Activated naive CD4-positive, alpha-beta T cell treated with anti-CD3 and anti-CD28 coated beads, Interleukin-2, amount 50 U/mL, for 16 hours (primary cell): ENCODE measurements around the gene NCK2.

Source experiments
- DNase-seq: peaks from one replicate; pipeline ENCODE4 v3.0.0-alpha.2; 2020

Gene NCK2

DNA sequence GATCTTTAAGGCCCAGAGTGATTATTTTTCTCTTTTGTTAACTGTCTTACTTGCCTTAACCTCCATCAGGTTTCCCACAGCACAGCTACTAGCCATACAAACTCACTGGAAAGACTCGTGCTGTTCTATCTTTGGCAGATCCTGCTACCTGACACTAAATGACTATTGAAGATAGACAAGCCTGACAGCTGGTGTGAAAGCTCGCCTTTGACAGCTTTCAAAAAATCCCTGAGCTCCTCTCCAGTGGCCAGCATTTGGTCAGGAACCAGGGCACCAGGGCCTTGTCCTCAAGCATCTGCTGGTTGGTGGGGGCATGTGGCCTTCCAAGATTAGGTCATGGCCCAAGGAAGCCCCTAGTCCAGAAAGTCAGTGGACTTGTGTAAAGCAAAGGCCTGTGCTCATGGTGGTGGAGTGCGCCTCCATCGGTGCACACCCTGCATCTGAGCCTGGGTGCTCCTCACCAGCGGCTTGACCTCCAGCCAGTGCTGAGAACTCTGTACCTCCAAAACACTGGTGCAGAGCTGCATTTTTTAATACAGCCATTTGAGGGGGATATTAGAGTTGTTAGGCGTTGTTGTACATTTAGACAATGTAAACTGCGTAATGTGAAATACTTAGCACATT, 158.5 kb downstream of the NCK2 start:
- DNase-seq, result no peak

DNA sequence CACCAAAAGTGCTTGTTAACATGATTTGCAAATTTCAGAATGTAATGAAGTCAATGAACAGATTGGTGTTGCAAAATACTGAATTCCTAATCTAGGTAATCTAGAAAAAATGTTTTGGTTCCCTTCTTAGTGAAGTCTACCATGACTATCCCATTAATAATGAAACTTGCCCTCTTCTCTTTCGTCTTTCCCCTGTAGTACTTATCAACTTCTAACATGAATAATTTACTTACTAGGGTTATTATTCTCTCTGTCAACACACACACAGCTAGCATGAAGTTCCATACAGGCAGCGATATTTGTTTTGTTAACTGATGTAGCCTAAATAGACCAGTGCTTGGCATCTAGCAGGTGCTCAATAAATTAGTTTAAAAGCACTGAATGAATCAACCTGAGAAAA, 160.2 kb downstream of the NCK2 start:
- no peak for DNase-seq

DNA sequence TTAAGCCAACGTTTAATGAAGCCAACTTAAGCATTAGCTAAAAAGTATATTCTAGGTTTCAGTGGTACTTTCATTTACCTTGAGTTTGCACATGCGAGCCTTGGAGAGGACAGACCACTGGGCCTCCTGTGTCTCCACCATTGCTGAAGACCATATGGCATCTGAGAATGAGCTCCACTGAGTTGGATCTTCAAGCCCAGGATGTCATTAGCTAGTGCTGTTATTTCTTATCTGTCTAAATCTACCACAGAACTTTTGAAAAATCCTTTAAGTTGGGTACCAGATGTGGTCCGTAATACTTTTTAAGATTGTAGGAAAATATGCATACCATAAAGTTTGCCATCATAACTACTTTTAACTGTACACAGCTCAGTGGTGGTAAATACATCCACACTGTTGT, 161.8 kb downstream of the NCK2 start:
- no peak for DNase-seq

DNA sequence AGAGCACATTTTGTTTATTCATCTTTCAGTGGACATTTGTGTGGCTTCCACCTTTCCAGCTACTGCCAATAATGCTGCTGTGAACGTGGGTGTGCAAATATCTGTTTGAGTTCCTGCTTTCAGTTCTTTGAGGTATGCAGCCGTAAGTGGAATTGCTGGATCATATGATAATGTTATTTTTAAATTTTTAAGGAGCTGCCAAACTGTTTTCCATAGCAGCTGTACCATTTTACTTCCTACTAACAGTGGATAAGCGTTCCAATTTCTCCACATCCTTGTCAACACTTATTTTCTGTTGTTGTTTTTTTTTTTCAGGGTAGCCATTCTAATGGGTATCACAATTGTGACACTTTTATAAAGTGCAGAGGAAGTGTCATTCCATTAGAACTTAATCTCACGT, 162.5 kb downstream of the NCK2 start:
- no peak for DNase-seq

DNA sequence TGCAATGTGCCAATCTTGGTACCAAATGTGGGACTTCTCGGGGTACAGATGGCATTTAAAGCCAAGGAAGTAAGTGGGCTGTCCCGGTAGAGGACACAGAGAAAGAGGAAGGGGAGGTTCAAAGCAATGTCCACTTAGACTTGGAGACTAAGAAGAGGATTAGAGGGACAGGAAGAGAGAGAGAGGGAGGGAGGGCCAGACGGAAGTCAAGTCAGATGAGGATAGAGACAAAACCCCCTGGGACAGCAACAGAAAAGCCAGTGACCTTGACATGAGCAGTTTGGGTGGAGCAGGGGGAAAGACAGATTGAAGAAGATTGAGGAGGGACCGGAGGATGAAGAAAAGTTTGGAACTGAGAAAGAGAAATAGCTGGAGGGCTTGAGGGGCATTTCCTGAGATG, 164.5 kb downstream of the NCK2 start:
- DNase-seq, result no peak

DNA sequence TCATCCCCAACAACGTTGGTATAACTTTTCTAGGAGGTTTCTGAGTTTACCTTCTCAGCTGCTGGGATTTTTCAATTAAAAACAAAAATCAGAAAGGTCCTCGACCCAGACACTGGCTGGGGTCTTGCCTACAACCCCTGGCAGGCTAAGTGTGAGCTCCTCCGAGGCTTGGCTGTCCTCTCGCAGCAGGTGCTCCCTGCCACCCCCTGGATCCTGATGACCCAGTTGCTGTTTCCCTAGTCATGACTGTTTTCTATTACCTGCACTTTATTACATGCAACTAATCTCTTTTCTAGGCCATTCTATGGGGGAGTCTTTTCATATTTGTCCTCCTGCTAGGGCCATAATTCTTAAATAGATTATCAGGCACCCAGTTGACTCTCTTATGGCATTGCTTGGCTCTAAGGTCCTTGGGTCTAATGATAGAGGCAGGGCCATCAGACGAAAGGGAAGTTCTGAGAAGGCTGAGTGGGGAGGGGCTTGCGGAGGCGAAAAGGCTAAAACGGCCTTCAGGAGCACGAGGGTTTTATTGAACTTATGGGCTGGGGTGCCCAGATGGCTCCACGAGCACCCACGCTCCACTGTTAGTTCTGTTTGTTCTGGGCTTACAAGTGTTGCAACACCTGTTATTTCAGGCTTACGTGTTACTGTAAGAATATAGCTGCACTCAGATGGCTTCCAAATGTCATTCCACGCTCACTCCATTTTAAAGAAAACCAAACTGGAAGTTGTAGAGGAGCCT, 166.0 kb downstream of the NCK2 start:
- no peak for DNase-seq

DNA sequence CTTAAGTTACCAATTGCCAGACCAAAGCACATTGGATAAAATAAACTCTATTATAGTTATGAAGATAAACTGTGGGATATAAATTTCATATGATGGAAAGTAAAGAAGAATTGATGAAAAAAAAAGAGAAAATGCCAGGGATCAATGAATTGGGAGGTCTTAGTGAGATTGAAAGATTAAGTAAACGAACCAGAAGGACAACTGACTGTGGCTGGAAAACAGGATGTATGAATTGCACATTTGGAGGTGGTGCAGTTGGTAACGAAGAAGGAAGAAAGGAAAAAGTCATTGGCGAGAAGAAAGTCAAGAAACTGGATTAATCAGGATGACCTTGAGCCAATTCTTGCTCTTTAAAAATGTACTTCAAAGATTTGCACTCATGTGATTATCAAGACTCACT, 166.7 kb downstream of the NCK2 start:
- DNase-seq, result no peak

DNA sequence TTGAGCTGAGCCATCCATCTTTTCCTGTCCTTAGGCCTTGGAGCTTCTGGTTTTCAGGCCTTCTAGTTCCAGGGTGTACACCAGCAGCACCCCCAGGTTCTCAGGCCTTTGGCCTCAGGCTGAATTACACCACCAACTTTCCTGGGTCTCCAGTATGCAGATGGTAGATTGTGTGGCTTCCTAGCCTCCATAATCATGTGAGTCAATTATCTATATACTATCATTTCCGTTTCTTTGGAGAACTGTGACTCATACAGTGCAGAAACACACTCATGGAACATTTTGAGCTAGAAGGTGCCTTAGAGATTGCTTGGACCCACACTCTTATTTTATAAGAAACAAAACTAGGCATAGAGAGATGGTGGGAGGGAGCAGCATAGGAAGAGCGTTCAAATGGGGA, 167.4 kb downstream of the NCK2 start:
- no peak for DNase-seq

DNA sequence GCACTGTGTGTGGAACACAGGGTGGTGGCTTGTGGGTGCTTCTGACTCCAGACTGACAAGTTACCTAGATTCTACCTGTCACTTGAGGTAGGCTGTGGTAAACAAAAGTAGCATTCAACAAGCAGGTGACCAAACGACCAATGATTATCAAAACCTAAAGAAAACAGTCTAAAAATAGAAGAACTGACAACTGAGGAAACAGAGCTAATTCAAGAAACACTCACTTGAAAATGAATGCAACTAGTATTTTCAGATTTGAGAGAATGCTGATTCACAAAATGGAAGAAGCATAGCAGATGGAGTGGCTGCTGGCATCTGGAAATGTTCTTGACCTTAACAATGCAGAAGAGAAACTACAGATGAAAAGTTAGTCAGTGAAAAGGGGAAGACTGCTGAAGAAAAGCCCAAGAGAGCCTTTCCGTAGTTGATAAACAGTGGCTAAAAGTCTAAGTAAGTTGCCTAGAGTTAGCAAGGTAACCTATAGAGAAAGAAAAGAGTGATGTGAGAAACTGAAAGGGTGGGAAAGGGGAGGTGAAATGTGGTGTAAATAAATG, 170.4 kb downstream of the NCK2 start:
- no peak for DNase-seq

DNA sequence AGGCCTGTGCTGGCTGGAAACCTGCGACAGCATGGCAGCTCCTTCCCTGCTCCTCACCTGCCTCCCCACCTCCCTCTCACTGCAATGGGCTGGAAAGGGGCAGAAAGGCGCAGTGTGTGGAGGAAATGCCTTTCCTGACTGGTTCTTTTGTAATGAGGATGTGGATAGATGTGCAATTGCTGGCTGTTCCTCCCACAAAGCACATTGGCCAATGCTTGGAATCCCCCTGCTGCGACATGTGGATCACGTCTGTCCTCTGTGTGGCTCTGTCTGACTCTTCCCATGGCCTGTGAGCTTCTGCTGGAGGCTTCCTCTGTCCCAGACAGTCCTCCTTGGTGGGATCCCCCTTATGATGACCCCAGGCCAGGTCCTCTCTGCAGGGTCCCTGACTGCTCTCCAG, 172.5 kb downstream of the NCK2 start:
- DNase-seq, result no peak

DNA sequence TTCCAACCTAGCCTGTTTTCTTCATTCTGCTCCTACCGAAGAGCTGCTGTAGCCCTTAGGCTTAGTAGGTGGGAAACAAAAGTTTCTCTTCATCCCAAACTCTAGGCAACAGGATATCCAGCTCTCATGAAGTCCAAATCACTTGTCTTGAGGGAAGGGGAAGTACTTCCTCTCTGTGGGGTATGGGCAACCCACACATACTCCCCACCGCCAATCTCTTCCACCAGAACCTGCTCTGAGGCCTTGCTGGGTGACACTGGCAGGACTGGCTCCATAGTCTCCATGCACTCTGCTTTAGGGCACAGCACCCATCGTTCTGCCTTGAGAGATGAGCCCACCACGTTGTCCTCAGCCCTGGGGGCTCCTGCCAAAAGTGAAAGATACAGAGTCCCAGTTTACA, 173.0 kb downstream of the NCK2 start:
- no peak for DNase-seq

DNA sequence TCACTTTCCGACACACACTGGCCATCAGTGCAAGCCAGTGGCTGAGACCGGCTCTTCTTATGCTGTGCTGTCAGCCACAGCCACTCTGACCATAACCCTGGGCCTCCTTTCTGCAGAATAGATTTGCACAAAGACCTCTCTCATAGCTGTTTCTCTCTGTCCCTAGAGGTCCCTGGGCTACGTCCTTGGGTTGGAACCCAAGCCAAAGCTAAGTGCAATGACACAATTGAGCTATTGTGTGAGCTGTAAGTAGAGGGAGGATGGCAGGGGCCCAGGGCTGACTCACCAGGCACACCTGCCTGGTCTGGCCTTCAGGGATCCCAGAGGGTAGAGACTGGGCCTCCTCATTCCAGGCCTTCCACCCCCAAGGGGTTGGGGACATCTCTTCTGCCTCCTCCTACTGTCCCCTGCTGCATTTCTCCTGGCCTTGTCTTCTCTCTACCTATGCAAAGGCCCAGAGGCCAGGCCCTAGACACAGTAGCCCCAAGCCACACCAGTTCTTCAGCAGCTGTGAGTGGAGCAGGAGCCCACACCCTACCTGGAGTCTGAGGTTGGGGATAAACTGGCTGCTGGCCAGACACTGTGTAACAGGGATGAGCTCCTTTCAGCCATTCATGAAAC, 174.6 kb downstream of the NCK2 start:
- DNase-seq, result no peak

DNA sequence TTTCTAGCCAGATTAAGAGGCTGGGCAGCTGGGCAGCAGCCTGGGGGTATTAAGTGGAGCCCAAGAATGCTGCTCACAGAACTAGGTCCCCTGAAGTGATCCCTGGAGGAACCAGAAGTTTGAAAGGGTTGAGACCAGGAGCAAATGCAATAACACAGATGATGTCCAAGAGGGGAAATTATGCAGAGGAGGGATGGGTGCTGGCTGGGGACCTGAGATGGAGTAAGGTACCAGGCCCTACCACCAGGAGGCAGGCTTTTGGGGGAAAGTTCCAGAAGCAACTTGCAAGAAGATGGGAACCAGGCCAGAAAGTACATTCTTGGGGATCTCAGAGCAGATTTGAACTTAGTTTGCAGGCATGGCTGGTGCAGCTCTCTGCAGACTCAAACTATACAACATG, 175.1 kb downstream of the NCK2 start:
- DNase-seq, result peak; percentile 40

DNA sequence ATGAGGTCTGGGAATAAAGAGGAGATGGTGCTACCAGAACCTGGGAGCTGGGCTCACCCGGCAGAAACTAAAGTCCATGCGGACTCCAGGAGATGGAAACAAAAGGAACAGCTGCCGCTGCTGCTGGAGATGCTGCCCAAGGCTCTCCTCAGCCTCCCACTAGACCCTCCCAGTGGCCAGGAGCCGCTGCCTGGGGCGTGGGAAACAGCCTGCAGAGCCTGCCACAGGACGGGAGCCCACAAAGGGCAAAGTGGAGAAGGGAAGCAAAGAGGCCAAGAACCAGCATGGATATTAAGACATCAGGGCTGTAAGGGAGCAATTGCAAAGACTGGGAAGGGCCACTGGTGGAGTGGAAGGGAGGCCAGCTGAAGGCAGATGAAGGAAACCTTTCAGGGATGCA, 179.6 kb downstream of the NCK2 start:
- DNase-seq, result no peak

DNA sequence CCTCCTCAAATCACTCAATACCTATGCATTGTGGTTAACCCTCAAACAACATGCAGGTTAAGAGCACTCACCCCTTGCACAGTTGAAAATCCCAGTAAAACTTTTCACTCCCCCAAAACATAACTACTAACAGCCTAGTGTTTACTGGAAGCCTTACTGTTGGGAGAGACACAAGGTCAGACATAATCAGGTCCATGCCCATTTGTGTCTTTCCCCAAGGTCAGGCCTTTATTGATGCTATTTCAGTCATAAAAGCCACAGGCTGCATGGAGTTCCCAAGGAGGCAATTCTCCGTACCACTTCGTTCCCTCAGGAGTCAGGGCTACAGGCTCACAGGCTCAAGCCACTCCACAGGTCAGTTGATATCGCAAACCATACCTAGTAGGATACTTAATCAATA, 180.2 kb downstream of the NCK2 start:
- no peak for DNase-seq

DNA sequence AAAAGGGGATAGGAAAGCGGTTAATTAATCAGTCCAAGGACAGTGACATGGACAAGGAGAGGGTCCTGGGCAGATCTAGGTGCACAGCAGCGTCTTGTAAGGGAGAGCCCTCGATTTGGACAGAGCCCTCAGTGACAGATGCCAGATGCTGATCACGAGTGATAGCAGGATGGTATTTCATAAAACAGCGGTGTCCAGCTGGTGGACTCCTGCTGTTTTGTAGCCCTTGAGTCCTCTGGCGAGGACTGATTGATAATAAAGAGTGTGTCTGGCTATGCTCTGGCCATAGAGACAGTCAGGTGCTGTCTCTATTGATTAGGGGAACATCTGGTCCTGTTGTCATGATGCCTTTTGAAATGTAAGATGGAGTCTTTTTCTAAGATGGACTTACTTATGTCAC, 180.7 kb downstream of the NCK2 start:
- DNase-seq, result no peak

DNA sequence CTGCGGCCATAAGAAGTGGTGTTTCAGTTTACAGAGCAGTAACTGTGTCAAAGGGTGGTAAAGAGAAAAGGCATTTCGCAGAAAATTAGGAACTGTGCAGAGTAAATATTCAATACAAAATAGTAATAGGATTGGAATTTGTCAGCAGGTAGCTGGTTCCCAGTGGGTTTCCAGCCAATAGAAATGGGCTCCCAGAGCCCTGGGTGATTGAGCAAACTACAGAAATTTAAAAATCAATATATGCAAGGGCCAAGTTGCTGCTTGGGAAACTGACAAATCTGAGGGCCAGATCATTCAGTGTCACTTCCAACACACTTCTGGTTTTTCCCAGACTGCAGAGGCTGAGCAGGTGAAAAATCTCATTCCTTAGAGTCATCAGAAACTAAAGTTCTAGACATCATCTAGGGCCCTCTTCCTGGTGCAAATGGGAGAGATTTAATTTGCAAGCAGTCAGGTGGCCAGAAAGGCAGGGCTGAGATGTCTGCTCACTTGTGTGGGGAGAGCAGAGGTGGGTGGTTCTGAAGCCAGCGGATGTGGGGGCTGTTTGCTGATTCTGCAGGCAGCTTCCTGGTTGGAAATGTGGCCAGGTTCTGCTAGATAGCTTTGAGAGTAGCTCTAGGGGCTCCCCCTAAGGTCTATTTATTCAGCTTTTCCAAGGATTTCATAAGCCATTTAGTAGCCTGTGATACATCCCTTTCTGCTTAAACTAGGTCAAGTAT, 182.4 kb downstream of the NCK2 start:
- DNase-seq, result peak; percentile 37

DNA sequence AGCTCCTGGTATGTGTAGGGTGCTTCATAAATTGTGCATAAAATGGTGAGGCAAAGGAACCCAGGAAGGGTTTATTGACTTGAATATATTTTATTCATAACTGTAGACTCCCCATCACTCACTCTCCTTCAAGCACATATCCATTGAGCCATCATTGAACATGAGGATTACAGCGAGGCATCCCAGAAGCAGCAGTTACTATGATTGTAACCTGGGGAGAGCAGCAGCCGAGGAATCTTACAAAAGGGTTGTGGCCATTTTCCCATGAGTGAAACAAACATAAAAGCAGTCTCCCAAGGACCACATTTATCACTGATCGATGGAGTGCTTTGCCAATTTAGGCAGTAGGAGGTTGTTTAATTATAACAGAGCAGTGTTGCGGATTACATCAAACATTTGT, 183.4 kb downstream of the NCK2 start:
- DNase-seq, result no peak

DNA sequence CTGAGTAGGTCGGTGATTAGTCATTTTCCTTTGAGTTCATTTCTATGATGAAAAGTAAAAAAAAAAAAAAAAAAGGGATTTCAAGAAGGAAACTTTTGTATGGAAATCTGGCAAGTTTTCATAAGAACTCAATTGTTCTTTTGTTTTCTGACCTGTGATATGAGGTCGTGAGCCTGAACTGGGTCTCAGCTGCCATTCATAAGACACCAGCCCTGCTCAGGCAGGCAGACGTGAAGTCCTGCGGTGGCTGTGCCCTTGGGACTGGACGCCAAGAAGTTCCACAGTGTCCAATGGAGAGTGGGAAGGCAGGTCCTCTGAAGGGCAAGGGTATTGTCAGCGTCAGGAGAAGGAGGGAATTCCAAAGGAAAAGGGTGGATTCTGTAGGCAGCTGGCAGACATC, 183.9 kb downstream of the NCK2 start:
- no peak for DNase-seq

DNA sequence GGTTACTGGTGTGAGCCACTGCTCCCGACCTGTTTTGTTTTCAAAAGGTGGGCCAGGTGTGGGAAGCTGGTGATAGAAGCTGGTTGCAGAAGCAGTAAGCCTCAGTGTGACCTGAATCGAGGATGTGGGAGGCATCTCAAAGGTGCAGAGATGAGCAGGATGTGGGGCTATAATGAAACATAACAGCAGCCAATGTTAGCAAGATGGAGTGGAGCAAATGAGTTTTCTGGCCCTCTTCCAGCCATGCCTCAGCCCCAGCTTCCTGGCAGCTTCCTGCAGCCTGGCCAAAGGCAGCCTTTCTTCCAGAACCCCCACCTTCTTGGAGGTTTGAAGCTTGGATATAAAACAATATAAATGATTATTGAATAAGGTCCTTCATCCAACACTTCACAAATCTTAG, 184.8 kb downstream of the NCK2 start:
- peak; percentile 24 for DNase-seq

DNA sequence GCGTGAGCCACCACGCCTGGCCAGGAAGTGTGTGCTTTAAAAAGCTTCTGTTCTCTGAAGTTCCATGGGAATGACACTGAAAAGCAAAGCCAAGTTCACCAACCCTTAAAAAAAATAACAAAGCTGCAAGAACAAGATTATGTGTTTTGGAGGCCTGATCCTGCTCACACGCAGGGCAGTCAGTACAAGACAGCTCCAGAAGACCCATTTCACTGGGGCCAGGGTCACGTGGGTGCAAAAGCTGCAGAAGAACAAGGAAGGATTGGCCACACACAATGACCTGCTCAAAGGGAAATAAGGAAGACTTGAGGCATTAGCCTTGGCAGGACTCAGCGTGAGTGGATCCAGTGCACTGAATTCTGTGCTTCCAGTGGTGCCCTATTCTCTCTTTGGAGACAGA, 187.9 kb downstream of the NCK2 start:
- no peak for DNase-seq

DNA sequence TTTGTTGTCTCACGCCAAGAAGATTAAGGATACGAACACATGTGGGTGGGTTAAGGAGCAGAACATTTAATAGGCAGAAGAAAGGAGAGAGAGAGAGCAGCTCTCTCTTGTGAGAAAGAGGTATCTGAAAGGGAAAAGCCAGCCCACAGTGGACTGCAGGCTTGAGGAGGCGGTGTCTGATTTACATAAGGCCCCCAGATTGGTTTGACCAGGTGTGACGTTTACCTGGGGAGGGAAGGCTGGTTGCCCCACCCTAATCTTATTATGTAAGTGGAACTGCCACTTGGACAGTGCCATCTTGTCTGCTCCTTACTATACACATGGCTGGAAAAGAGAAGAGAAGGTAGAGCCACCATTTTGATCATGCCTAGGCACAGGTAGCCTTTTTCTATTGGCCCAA, 189.2 kb downstream of the NCK2 start:
- no peak for DNase-seq

DNA sequence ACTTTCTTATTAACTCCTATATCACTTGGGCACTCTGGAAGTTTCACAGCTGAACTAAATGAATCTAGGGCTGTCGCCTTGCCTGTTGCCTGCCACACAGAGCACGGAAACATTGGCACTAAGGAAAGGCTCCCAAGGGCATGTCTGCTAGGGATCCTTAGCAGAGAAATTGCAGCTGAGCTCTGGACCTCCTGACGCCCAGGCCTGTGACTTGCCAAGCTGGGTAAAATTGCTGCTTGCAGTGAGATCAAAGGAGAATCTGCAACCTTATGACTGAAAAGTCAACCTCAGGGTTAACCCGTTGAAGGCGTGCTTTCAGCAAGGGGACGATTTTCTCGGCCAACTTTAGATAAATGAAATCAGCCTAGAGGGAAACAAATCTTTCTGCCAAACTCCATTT, 189.8 kb downstream of the NCK2 start:
- peak; percentile 53 for DNase-seq

DNA sequence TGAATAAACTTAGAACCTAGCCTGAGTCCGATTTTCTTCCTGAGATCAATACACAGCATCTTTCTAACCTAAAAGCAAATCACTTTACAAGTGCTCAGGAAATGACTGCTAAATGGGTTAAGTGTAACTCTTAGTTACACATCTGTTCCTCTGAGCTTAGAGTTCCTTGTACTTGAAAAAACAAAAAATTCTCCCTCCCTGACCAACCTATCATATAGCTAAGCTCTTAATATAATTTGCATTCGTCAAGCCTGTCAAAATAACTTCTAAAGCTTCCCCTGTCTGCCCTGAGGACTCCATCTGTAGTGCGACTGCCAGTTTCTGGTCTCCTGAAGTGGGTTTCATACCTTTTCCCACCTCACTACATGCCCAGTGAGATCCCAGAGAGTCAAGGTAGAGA, 190.4 kb downstream of the NCK2 start:
- DNase-seq, result no peak
